NCI-H82 treated with DMSO at 0.1 percent for 48 hours (cell line): ENCODE data around the gene AEN.
"Not testable (repeated sequence)": the region's sequence is repeated elsewhere in the genome, so short reads cannot be mapped to it uniquely, and the experiment has no call there.

Experiments used
- DNase-seq: peaks from one replicate; lab custom pipeline; 2025; ENCODE audit not compliant: unreplicated experiment; lab: John Stamatoyannopoulos, UW

Gene AEN

GRCh38 chr15:88630798-88631463 lies 9.8 kb downstream of the AEN start:
- DNase-seq, result no peak

GRCh38 chr15:88631464-88632028 lies 10.4 kb downstream of the AEN start:
- DNase-seq, result no peak

GRCh38 chr15:88632797-88633196 lies 11.7 kb downstream of the AEN start:
- DNase-seq, result not testable (repeated sequence)

- DNase-seq, result no peak
Observed at GRCh38 chr15:88634449-88634848, 13.3 kb downstream of the AEN start.

GRCh38 chr15:88635318-88635717 lies 14.2 kb downstream of the AEN start:
- no peak for DNase-seq

GRCh38 chr15:88636050-88636449 lies 14.9 kb downstream of the AEN start:
- DNase-seq, result no peak

- no peak for DNase-seq
Observed at GRCh38 chr15:88636654-88637053, 15.5 kb downstream of the AEN start.

GRCh38 chr15:88637436-88637835 lies 16.3 kb downstream of the AEN start:
- DNase-seq, result no peak

- no peak for DNase-seq
Observed at GRCh38 chr15:88637841-88638625, 16.9 kb downstream of the AEN start.

GRCh38 chr15:88638626-88639372 lies 17.7 kb downstream of the AEN start, which contains the start of gene ISG20:
Gene ISG20 (plus strand): TSS chr15:88639016. CDS start chr15:88639367, 351 bp downstream.
- DNase-seq, result peak; percentile 20

GRCh38 chr15:88641959-88642452 lies 20.9 kb downstream of the AEN start:
- no peak for DNase-seq

- DNase-seq, result not testable (repeated sequence)
Observed at GRCh38 chr15:88642514-88642913, 21.4 kb downstream of the AEN start.

GRCh38 chr15:88644741-88645140 lies 23.6 kb downstream of the AEN start:
- DNase-seq, result no peak

GRCh38 chr15:88645171-88646087 lies 24.3 kb downstream of the AEN start:
- DNase-seq, result no peak

GRCh38 chr15:88646088-88646405 lies 24.9 kb downstream of the AEN start:
- DNase-seq, result no peak

GRCh38 chr15:88646951-88647350 lies 25.8 kb downstream of the AEN start:
- no peak for DNase-seq

- DNase-seq, result no peak
Observed at GRCh38 chr15:88647351-88648105, 26.4 kb downstream of the AEN start.

GRCh38 chr15:88648357-88649214 lies 27.4 kb downstream of the AEN start:
- DNase-seq, result no peak

GRCh38 chr15:88649286-88649733 lies 28.2 kb downstream of the AEN start:
- no peak for DNase-seq
